ENCODE results near the gene RPP40. TPM values are rescaled to one million over a fixed set of nuclear protein-coding genes. Genes with fewer than 3 reads are reported as not detected.
A peak's percentile ranks its signal among the peaks of the same experiment; 100 is the strongest.

RPP40 gene
- total and polyA plus RNA-seq, 2 of the 13 experiments (the other 11 are each of a cell fraction or from before 2014, with no cell fraction given), result 18.0 to 41.2 TPM

DNA sequence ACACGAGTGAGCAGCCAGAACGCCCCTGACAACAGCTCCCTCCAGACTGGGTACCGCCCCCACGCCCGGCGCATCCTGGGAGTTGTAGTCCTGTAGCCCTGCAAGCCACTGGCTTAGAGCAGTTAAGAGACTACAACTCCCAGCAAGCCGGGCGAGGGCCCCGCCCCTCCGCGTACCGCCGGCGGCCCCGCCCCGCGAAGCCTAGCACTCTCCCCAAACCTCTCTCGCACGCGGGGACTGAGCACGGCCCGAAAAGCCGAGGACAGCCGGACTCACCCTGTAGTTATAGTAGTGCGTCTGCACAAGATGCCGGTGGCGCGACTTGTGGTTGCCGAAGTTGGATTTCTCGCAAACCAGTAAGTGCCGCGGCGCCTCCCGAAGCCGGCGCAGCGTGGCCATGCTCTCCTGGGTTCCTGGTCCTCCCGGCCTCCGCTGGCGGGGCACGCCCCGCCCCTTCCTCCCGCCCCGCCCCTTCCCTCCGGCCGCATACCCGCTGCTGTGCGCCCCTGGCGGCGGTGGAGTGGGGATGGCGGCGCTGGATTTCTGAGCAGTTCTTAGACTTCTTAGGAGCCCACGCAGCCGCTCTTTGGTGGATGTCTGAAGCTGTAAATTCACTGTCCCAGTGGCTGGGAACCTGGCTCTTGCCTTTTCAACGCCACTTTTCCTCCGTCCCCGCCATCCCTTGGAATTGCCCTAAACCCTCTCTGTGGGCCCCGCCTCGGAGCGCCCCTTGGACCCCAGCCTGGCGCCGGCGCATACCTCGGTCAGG is at the start of gene RPP40 (continued):
- TF ChIP-seq, protein P1, sequence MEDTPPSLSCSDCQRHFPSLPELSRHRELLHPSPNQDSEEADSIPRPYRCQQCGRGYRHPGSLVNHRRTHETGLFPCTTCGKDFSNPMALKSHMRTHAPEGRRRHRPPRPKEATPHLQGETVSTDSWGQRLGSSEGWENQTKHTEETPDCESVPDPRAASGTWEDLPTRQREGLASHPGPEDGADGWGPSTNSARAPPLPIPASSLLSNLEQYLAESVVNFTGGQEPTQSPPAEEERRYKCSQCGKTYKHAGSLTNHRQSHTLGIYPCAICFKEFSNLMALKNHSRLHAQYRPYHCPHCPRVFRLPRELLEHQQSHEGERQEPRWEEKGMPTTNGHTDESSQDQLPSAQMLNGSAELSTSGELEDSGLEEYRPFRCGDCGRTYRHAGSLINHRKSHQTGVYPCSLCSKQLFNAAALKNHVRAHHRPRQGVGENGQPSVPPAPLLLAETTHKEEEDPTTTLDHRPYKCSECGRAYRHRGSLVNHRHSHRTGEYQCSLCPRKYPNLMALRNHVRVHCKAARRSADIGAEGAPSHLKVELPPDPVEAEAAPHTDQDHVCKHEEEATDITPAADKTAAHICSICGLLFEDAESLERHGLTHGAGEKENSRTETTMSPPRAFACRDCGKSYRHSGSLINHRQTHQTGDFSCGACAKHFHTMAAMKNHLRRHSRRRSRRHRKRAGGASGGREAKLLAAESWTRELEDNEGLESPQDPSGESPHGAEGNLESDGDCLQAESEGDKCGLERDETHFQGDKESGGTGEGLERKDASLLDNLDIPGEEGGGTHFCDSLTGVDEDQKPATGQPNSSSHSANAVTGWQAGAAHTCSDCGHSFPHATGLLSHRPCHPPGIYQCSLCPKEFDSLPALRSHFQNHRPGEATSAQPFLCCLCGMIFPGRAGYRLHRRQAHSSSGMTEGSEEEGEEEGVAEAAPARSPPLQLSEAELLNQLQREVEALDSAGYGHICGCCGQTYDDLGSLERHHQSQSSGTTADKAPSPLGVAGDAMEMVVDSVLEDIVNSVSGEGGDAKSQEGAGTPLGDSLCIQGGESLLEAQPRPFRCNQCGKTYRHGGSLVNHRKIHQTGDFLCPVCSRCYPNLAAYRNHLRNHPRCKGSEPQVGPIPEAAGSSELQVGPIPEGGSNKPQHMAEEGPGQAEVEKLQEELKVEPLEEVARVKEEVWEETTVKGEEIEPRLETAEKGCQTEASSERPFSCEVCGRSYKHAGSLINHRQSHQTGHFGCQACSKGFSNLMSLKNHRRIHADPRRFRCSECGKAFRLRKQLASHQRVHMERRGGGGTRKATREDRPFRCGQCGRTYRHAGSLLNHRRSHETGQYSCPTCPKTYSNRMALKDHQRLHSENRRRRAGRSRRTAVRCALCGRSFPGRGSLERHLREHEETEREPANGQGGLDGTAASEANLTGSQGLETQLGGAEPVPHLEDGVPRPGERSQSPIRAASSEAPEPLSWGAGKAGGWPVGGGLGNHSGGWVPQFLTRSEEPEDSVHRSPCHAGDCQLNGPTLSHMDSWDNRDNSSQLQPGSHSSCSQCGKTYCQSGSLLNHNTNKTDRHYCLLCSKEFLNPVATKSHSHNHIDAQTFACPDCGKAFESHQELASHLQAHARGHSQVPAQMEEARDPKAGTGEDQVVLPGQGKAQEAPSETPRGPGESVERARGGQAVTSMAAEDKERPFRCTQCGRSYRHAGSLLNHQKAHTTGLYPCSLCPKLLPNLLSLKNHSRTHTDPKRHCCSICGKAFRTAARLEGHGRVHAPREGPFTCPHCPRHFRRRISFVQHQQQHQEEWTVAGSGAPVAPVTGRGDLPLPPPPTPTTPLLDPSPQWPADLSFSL (CRISPR knock-in tag; IDR thresholded peaks at IDR 0.05), result peak; percentile 27; the same call in 1 of the 2 replicates
- no peak for TF ChIP-seq NFIB (CRISPR knock-in tag; IDR thresholded peaks at IDR 0.05; ENCODE audit: borderline replicate concordance)
- TF ChIP-seq CENPBD1 (CRISPR knock-in tag; IDR thresholded peaks at IDR 0.05; ENCODE audit: borderline replicate concordance, low read depth), result no peak
- no peak for TF ChIP-seq ZNF296 (CRISPR knock-in tag; conservative IDR thresholded peaks at IDR 0.05)
- TF ChIP-seq, protein P2, sequence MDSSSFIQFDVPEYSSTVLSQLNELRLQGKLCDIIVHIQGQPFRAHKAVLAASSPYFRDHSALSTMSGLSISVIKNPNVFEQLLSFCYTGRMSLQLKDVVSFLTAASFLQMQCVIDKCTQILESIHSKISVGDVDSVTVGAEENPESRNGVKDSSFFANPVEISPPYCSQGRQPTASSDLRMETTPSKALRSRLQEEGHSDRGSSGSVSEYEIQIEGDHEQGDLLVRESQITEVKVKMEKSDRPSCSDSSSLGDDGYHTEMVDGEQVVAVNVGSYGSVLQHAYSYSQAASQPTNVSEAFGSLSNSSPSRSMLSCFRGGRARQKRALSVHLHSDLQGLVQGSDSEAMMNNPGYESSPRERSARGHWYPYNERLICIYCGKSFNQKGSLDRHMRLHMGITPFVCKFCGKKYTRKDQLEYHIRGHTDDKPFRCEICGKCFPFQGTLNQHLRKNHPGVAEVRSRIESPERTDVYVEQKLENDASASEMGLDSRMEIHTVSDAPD (CRISPR knock-in tag; IDR thresholded peaks at IDR 0.05), result no peak
- TF ChIP-seq KDM5B (CRISPR knock-in tag; IDR thresholded peaks at IDR 0.05; ENCODE audit: borderline replicate concordance), result peak; percentile 98
- no peak for TF ChIP-seq ZNF3 (CRISPR knock-in tag; IDR thresholded peaks at IDR 0.05)
- peak; percentile 56; the same call in 1 of the 2 replicates for TF ChIP-seq GZF1 (CRISPR knock-in tag; IDR thresholded peaks at IDR 0.05)
- no peak for TF ChIP-seq MBNL3 (CRISPR knock-in tag; conservative IDR thresholded peaks at IDR 0.05)
- TF ChIP-seq SALL1 (CRISPR knock-in tag; IDR thresholded peaks at IDR 0.05), result peak; percentile 87
- TF ChIP-seq, protein P3, sequence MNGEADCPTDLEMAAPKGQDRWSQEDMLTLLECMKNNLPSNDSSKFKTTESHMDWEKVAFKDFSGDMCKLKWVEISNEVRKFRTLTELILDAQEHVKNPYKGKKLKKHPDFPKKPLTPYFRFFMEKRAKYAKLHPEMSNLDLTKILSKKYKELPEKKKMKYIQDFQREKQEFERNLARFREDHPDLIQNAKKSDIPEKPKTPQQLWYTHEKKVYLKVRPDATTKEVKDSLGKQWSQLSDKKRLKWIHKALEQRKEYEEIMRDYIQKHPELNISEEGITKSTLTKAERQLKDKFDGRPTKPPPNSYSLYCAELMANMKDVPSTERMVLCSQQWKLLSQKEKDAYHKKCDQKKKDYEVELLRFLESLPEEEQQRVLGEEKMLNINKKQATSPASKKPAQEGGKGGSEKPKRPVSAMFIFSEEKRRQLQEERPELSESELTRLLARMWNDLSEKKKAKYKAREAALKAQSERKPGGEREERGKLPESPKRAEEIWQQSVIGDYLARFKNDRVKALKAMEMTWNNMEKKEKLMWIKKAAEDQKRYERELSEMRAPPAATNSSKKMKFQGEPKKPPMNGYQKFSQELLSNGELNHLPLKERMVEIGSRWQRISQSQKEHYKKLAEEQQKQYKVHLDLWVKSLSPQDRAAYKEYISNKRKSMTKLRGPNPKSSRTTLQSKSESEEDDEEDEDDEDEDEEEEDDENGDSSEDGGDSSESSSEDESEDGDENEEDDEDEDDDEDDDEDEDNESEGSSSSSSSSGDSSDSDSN (CRISPR knock-in tag; IDR thresholded peaks at IDR 0.05), result peak; percentile 45
- peak; percentile 94 for TF ChIP-seq YEATS4 (CRISPR knock-in tag; IDR thresholded peaks at IDR 0.05; ENCODE audit: borderline replicate concordance)
- peak; percentile 85 for TF ChIP-seq MLXIP (CRISPR knock-in tag; IDR thresholded peaks at IDR 0.05; ENCODE audit: borderline replicate concordance)
- 0 out of 2 replicates have a peak, but pooled peaks have one; percentile 7 for TF ChIP-seq MTF2 (CRISPR knock-in tag; IDR thresholded peaks at IDR 0.05; ENCODE audit: borderline replicate concordance)
